ENCODE results near the gene KRTAP5-8. TPM values are rescaled to one million over a fixed set of nuclear protein-coding genes. Genes with fewer than 3 reads are reported as not detected.
"Not testable (repeated sequence)": the region's sequence is repeated elsewhere in the genome, so short reads cannot be mapped to it uniquely, and the experiment has no call there.

Gene KRTAP5-8
- total and polyA plus RNA-seq, 9 of the 15 experiments (the other 6 are each of a cell fraction or from before 2014, with no cell fraction given): not detected

DNA sequence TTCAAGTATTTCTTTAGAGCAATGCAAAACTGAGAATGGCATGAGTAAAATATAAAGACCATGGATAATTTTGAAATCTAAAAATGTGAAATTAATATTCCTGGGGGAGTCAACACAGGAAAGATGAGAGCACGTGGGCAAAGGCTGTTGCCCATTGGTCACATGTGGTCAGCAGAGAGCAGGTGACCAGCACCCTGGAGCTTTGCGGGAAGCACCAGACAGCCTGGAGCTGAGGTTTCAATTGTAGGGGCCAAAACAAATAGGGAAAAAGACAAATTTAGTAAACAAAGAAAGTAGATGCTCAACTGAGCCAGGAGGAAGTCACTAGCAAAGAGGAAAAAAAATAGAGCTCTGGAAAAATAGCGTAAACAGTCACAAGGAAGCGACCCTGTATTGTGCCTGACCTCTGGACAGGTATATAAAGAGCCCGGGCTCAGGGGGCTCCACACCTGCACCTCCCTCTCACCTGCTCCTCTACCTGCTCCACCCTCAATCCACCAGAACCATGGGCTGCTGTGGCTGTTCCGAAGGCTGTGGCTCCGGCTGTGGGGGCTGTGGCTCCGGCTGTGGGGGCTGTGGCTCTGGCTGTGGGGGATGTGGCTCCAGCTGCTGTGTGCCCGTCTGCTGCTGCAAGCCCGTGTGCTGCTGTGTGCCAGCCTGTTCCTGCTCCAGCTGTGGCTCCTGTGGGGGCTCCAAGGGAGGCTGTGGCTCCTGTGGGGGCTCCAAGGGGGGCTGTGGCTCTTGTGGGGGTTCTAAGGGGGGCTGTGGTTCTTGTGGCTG, 10.8 kb upstream of the KRTAP5-8 start, which contains the start of gene KRTAP5-7:
Gene KRTAP5-7, plus strand, starts transcription at position 472 of the 780 bp plus-strand sequence. Its CDS starts 34 bp downstream, at position 506.
- H3K4me3 ChIP-seq; CTCF ChIA-PET (ENCODE audit: low intra/inter-chr PET ratio); H3K4me1 ChIP-seq (replicated peaks in 1 of 2; ENCODE audit: control insufficient read depth in 2 of 2, insufficient read depth in 2 of 2, low read length in 2 of 2); ATAC-seq; in situ Hi-C loops (cut with MboI); intact Hi-C loops (cut with micrococcal nuclease); H3K9ac ChIP-seq (ENCODE audit: insufficient read depth in 1 of 2, low read depth in 2 of 2, low read length in 2 of 2); H3K4me2 ChIP-seq (ENCODE audit: insufficient read depth, low read length); H3K79me2 ChIP-seq (ENCODE audit: control insufficient read depth, insufficient read depth, low read length); H3K36me3 ChIP-seq (ENCODE audit: control insufficient read depth, insufficient read depth, low read length); H4K20me1 ChIP-seq (replicated peaks; ENCODE audit: control insufficient read depth, insufficient read depth, low read length); BruUV-seq (replicated peaks); DNase-seq (ENCODE audit: extremely low read depth in 1 of 4, low spot score in 3 of 4); POLR2A ChIA-PET; H3K9me1 ChIP-seq (ENCODE audit: control insufficient read depth, insufficient read depth, low read length); H3K27ac ChIP-seq (ENCODE audit: extremely low read depth, low read depth, low read length); H3K9me3 ChIP-seq (replicated peaks; ENCODE audit: control insufficient read depth, insufficient read depth, low read depth, low read length); FAIRE-seq: not testable (repeated sequence)
- Histone ChIP-seq H3K27me3 (ENCODE audit: control insufficient read depth in 2 of 2, insufficient read depth in 2 of 2, low read length in 2 of 2) (peaks cover 6 to 14% of the 10 kb centered on the region in 2 experiments; a peak in 3 of 5 replicates), H2AFZ (ENCODE audit: low read depth, low read length) (0 out of 2 replicates have a peak within 1 kb of the TSS, but pooled peaks have one; percentile 24)
- 0% methylated on average over 9 of the region's 10 CpGs for WGBS (ENCODE audit: insufficient coverage, low coverage, missing lambda C conversion rate)

DNA sequence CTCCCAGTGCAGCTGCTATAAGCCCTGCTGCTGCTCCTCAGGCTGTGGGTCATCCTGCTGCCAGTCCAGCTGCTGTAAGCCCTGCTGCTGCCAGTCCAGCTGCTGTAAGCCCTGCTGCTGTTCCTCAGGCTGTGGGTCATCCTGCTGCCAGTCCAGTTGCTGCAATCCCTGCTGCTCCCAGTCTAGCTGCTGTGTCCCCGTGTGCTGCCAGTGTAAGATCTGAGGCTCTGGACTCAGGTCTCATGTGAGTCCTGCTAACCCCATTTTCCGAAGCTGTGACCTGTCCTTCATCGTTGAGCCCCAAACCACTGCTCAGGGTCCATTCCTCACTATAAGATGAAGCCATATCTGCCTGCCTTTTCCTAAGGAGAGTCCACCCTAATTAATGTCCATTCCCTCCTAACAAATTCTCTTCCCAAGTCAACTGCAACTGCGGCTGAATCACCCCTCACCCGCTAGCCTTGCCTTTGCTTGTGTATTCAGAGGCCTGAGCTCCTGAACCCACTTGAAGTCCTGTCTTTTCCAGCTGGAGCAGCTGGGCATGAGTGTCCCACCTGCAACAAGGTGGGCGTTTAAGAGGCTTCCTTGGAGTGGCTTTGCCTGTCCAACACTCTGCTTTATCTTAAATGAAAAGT, 10.1 kb upstream of the KRTAP5-8 start:
- Histone ChIP-seq H3K9me1 (ENCODE audit: control insufficient read depth, insufficient read depth, low read length) (no peaks in the 10 kb centered on the region), H4K20me1 (replicated peaks; ENCODE audit: control insufficient read depth, insufficient read depth, low read length) (no peaks in the 10 kb centered on the region), H2AFZ (ENCODE audit: low read depth, low read length) (0 out of 2 replicates have a peak overlapping the region, but pooled peaks have one; percentile 24), H3K36me3 (ENCODE audit: control insufficient read depth, insufficient read depth, low read length) (no peaks in the 10 kb centered on the region), H3K27ac (ENCODE audit: extremely low read depth, low read depth, low read length) (no peak overlapping the region), H3K4me1 (replicated peaks in 1 of 2; ENCODE audit: control insufficient read depth in 2 of 2, insufficient read depth in 2 of 2, low read length in 2 of 2) (peaks cover 8 to 11% of the 10 kb centered on the region in 2 experiments; a peak in 3 of 5 replicates), H3K79me2 (ENCODE audit: control insufficient read depth, insufficient read depth, low read length) (no peaks in the 10 kb centered on the region), H3K9me3 (replicated peaks; ENCODE audit: control insufficient read depth, insufficient read depth, low read depth, low read length) (no peaks in the 10 kb centered on the region), H3K4me3 (no peak overlapping the region), H3K4me2 (ENCODE audit: insufficient read depth, low read length) (no peak overlapping the region), H3K27me3 (ENCODE audit: control insufficient read depth in 2 of 2, insufficient read depth in 2 of 2, low read length in 2 of 2) (peaks cover 6 to 14% of the 10 kb centered on the region in 2 experiments; a peak in 3 of 5 replicates), H3K9ac (ENCODE audit: insufficient read depth in 1 of 2, low read depth in 2 of 2, low read length in 2 of 2) (no peak overlapping the region)
- in situ Hi-C loops (cut with MboI) (no loop called here), intact Hi-C loops (cut with micrococcal nuclease) (no loop called here)
- POLR2A ChIA-PET: no interaction called here
- DNase-seq (ENCODE audit: extremely low read depth in 1 of 4, low spot score in 3 of 4): no peak
- WGBS (ENCODE audit: insufficient coverage, low coverage, missing lambda C conversion rate): 3% methylated on average over 6 of the region's 6 CpGs
- BruUV-seq (replicated peaks): no TSS peak
- CTCF ChIA-PET (ENCODE audit: low intra/inter-chr PET ratio): no interaction called here
- no peak for FAIRE-seq
- ATAC-seq: no peak
- TF ChIP-seq ZNF695 (CRISPR knock-in tag; IDR thresholded peaks at IDR 0.05) (no peak), RERE (CRISPR knock-in tag; IDR thresholded peaks at IDR 0.05; ENCODE audit: borderline replicate concordance) (no peak), HDGF (IDR thresholded peaks at IDR 0.05) (no peak), MCM5 (IDR thresholded peaks at IDR 0.05; ENCODE audit: low read depth) (no peak), NUFIP1 (IDR thresholded peaks at IDR 0.05; ENCODE audit: partially characterized antibody) (no peak), NONO (IDR thresholded peaks at IDR 0.05; ENCODE audit: low read depth in 2 of 2, low read length in 1 of 2) (no peak), BACH1 (tag; IDR thresholded peaks at IDR 0.05) (no peak), PHTF2 (CRISPR knock-in tag; IDR thresholded peaks at IDR 0.05) (no peak), TEAD1 (CRISPR knock-in tag; IDR thresholded peaks at IDR 0.05) (no peak)
